OCI-LY1 (cell line): Measurements from ENCODE around the gene LBX2.

Source experiments
- H2AFZ ChIP-seq: fragments of 200-600 bp; sonication (generic), shearing (Covaris generic); 2 replicates; pipeline ENCODE4 v1.6.0; 2014; ENCODE audit warnings: antibody characterized with exemption, mild to moderate bottlenecking, low read length
- H3F3A ChIP-seq: fragments of 200-600 bp; sonication (generic), shearing (Covaris generic); 2 replicates; pipeline ENCODE4 v1.6.0; 2014; ENCODE audit warnings: mild to moderate bottlenecking, antibody characterized with exemption, low read length, moderate library complexity; ENCODE audit not compliant: insufficient read depth
- H3K27ac ChIP-seq: fragments of 200-600 bp; sonication (generic); 2 replicates; pipeline ENCODE4 v1.5.1; 2014; ENCODE audit warnings: low read length, mixed run types, mild to moderate bottlenecking, low read depth; ENCODE audit not compliant: poor library complexity, severe bottlenecking
- H3K27me3 ChIP-seq: fragments of 200-600 bp; sonication (generic); 2 replicates; pipeline ENCODE4 v1.6.0; 2014; ENCODE audit warnings: antibody characterized with exemption, mild to moderate bottlenecking, low read length, moderate library complexity; ENCODE audit not compliant: insufficient read depth
- H3K36me3 ChIP-seq: fragments of 200-600 bp; sonication (generic); 2 replicates; pipeline ENCODE4 v1.6.1; 2014; ENCODE audit warnings: mild to moderate bottlenecking, antibody characterized with exemption, low read length, moderate library complexity, mixed read lengths; ENCODE audit not compliant: insufficient read depth
- H3K4me1 ChIP-seq: fragments of 200-600 bp; sonication (generic); 2 replicates; pipeline ENCODE4 v1.5.1; 2014; ENCODE audit warnings: mild to moderate bottlenecking, low read length, moderate library complexity; ENCODE audit not compliant: insufficient read depth, severe bottlenecking
- H3K4me2 ChIP-seq: fragments of 200-600 bp; sonication (generic), shearing (Covaris generic); 2 replicates; pipeline ENCODE4 v1.6.1; 2014; ENCODE audit warnings: low read length
- H3K4me3 ChIP-seq: fragments of 200-600 bp; sonication (generic); 2 replicates; pipeline ENCODE4 v1.5.1; 2014; ENCODE audit warnings: low read length, low read depth, mild to moderate bottlenecking, mixed read lengths; ENCODE audit not compliant: poor library complexity, severe bottlenecking
- H3K79me2 ChIP-seq: fragments of 200-600 bp; shearing (Covaris generic); 2 replicates; pipeline ENCODE4 v1.6.1; 2016; ENCODE audit warnings: mixed run types, low read length, mixed read lengths; ENCODE audit not compliant: insufficient read depth
- H3K9ac ChIP-seq: fragments of 200-600 bp; sonication (generic), shearing (Covaris generic); 2 replicates; pipeline ENCODE4 v1.6.1; 2014; ENCODE audit warnings: mild to moderate bottlenecking, low read length, mixed read lengths
- H3K9me2 ChIP-seq: fragments of 200-600 bp; sonication (generic), shearing (Covaris generic); 2 replicates; pipeline ENCODE4 v1.6.1; 2014; ENCODE audit warnings: low read depth, mild to moderate bottlenecking, low read length, mixed read lengths
- H3K9me3 ChIP-seq: fragments of 200-600 bp; shearing (Covaris generic); 2 replicates; pipeline ENCODE4 v1.6.1; 2014; ENCODE audit warnings: low read length, mixed read lengths
- H4K20me1 ChIP-seq: fragments of 200-600 bp; sonication (generic), shearing (Covaris generic); 2 replicates; pipeline ENCODE4 v1.6.0; 2016; ENCODE audit warnings: mild to moderate bottlenecking, low read length; ENCODE audit not compliant: insufficient read depth
- EZH2 ChIP-seq: fragments of 200-600 bp; sonication (generic), shearing (Covaris generic); IDR thresholded peaks from 2 replicates; pipeline ENCODE4 v1.8.0; 2017; ENCODE audit warnings: borderline replicate concordance, mixed run types, mild to moderate bottlenecking, antibody characterized with exemption, low read length, moderate library complexity, mixed read lengths
- TF ChIP-seq, protein P1 (sequence below): fragments of 200-600 bp; sonication (generic), shearing (Covaris generic); IDR thresholded peaks from 2 replicates; pipeline ENCODE4 v1.5.1; 2017; ENCODE audit warnings: mild to moderate bottlenecking, antibody characterized with exemption, low read length, moderate library complexity, mixed read lengths

The LBX2 gene

DNA sequence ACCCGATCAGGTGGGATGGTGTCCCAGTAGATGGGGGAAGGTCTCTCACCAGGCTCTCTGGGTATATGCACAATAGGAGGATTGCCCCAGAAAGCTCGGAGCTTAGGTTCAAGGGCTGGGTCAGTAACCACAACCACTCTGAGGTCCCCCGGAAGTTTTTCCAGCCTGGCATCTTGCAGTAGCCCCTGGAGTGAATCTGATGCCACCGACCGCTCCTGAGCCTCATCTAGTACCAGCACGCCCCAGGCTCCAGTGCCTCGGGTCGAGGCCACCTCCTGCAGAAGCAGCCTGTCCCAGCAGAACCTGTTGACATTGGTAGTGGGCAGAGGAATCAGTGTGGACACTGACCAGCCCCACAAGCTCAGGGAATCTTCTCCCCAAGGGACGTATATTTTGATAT lies 24.6 kb upstream of the LBX2 start:
- Histone ChIP-seq H2AFZ (no peak overlapping the region), H3K27ac (no peak overlapping the region), H3K9me3 (no peaks in the 10 kb centered on the region), H3K4me2 (no peak overlapping the region), H3K27me3 (no peaks in the 10 kb centered on the region; the same call in 1 of the 2 replicates), H3K4me1 (peaks cover 14% of the 10 kb centered on the region), H3F3A (no peaks in the 10 kb centered on the region), H3K79me2 (peaks cover 7% of the 10 kb centered on the region), H3K9ac (no peak overlapping the region), H4K20me1 (no peaks in the 10 kb centered on the region), H3K36me3 (peaks cover 34% of the 10 kb centered on the region), H3K4me3 (no peak overlapping the region), H3K9me2 (no peaks in the 10 kb centered on the region)
- no peak for TF ChIP-seq EZH2
- TF ChIP-seq, protein P1, sequence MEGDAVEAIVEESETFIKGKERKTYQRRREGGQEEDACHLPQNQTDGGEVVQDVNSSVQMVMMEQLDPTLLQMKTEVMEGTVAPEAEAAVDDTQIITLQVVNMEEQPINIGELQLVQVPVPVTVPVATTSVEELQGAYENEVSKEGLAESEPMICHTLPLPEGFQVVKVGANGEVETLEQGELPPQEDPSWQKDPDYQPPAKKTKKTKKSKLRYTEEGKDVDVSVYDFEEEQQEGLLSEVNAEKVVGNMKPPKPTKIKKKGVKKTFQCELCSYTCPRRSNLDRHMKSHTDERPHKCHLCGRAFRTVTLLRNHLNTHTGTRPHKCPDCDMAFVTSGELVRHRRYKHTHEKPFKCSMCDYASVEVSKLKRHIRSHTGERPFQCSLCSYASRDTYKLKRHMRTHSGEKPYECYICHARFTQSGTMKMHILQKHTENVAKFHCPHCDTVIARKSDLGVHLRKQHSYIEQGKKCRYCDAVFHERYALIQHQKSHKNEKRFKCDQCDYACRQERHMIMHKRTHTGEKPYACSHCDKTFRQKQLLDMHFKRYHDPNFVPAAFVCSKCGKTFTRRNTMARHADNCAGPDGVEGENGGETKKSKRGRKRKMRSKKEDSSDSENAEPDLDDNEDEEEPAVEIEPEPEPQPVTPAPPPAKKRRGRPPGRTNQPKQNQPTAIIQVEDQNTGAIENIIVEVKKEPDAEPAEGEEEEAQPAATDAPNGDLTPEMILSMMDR = no peak

DNA sequence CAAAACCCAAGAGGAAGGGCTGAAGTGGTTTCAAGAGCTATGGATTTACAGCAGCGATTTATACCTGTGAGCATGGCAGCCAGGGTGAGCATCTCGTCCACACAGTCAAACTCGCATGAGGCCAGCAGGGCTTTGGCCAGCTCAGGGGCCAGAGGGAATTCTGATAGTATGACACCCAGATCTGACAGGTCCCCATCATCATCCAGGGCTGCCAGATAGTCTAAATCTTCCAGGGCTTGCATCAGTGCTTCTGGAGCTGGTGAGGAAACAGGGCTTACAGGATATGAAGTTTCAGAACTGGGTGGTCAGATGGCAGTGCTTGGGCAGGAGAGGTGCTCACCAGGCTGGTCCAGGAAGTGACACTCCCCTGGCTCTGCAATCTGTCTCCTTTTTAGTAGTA lies 23.1 kb upstream of the LBX2 start:
- no peaks in the 10 kb centered on the region for H3K9me2 ChIP-seq
- H3K27ac ChIP-seq = no peak overlapping the region
- no peaks in the 10 kb centered on the region for H3K79me2 ChIP-seq
- H3K27me3 ChIP-seq = peaks cover 3% of the 10 kb centered on the region; the same call in 1 of the 2 replicates
- H3K9me3 ChIP-seq = no peaks in the 10 kb centered on the region
- H4K20me1 ChIP-seq = no peaks in the 10 kb centered on the region
- H3K36me3 ChIP-seq = peaks cover 22% of the 10 kb centered on the region
- no peak overlapping the region for H3K4me2 ChIP-seq
- no peak overlapping the region for H2AFZ ChIP-seq
- TF ChIP-seq, protein P1 = no peak
- no peak for TF ChIP-seq EZH2
- H3K4me3 ChIP-seq = no peak overlapping the region
- H3K4me1 ChIP-seq = no peaks in the 10 kb centered on the region
- H3F3A ChIP-seq = no peaks in the 10 kb centered on the region
- H3K9ac ChIP-seq = no peak overlapping the region

DNA sequence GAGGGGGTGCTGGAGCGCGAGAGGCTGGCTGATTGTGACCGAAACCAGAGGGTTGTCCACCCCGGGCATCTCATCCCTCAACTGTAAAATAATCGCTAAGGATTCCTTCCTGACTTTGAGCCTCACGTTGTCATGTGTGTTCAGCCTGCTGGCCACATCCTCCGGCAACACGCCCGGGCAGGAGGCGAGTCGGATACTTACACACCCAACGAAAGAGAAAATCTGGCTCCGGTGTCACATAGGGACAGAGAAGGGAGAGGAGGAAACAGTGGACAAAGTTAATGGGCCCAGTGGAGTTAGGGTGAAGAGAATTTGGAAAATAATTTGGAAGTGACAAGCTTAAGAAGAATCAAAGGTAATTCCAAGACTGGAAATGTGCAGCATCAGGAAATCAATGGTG lies 17.2 kb upstream of the LBX2 start:
- peaks cover 7% of the 10 kb centered on the region; the same call in 1 of the 2 replicates for H3K27me3 ChIP-seq
- H3K4me2 ChIP-seq = peak overlapping the region; percentile 54; the same call in 1 of the 2 replicates
- H3K27ac ChIP-seq = no peak overlapping the region
- no peaks in the 10 kb centered on the region for H3K79me2 ChIP-seq
- H3K36me3 ChIP-seq = no peaks in the 10 kb centered on the region
- peaks cover 10% of the 10 kb centered on the region for H3K4me1 ChIP-seq
- no peaks in the 10 kb centered on the region for H4K20me1 ChIP-seq
- TF ChIP-seq, protein P1 = no peak
- TF ChIP-seq EZH2 = no peak
- no peaks in the 10 kb centered on the region for H3K9me2 ChIP-seq
- H3K4me3 ChIP-seq = peak overlapping the region; percentile 43
- H3F3A ChIP-seq = no peaks in the 10 kb centered on the region
- H3K9me3 ChIP-seq = no peaks in the 10 kb centered on the region
- no peak overlapping the region for H3K9ac ChIP-seq
- no peak overlapping the region for H2AFZ ChIP-seq
